Naive thymus-derived CD8-positive, alpha-beta T cell (primary cell): Measurements from ENCODE around the gene C11orf24. TPM values are rescaled to one million over a fixed set of nuclear protein-coding genes. Genes with fewer than 3 reads are reported as not detected.

Source experiments
- polyA plus RNA-seq, 3 donors: library from polyadenylated mRNA; unstranded; fragments of 300-500 nt; fragmentation: Illumina TruSeq; gene quantifications; one replicate each; pipeline ENCODE4 v1.2.3, GENCODE V29; 2021
- total RNA-seq, 8 experiments: library from RNA in 2 of 8; stranded (reverse) in 2 of 8; gene quantifications; one replicate each; pipeline ENCODE4 v1.2.3 and lab custom pipeline; 2021 to 2026

Gene C11orf24
- total and polyA plus RNA-seq, 5 experiments from 2014 or later = 6.1 to 19.4 (median 10.4) TPM

Other genes with a start within 250 kb of the C11orf24 start
- gene NDUFS8, start 241.3 kb downstream of the C11orf24 start, total RNA-seq = 10 to 100 TPM; 81.5 to 92.9 TPM
- 100 to 1,000 TPM; 184 to 203 (median 198) TPM for gene NDUFS8, start 241.3 kb downstream of the C11orf24 start, polyA plus RNA-seq
- gene TCIRG1, start 232.9 kb downstream of the C11orf24 start, total RNA-seq = 100 to 1,000 TPM; 149 to 164 TPM
- gene TCIRG1, start 232.9 kb downstream of the C11orf24 start, polyA plus RNA-seq = 10 to 100 TPM; 19.9 to 24.2 (median 20.9) TPM
- gene CHKA, start 150.6 kb downstream of the C11orf24 start, total RNA-seq = 10 to 100 TPM; 12.6 to 14.3 TPM
- gene CHKA, start 150.6 kb downstream of the C11orf24 start, polyA plus RNA-seq = 1 to 10 TPM; 3.7 to 9.1 (median 6.0) TPM
- gene KMT5B, start 58.7 kb downstream of the C11orf24 start, total RNA-seq = 10 to 100 TPM; 55.0 to 56.0 TPM
- gene KMT5B, start 58.7 kb downstream of the C11orf24 start, polyA plus RNA-seq = 10 to 100 TPM; 31.5 to 41.8 (median 38.9) TPM
- 1 to 10 TPM; 3.0 to 3.6 TPM for gene LRP5, start 40.6 kb upstream of the C11orf24 start, total RNA-seq
- gene LRP5, start 40.6 kb upstream of the C11orf24 start, polyA plus RNA-seq = 1 to 10 TPM in 2 of 3 donors, under 1 TPM in 1; 0.19 to 1.4 (median 1.4) TPM
- 100 to 1,000 TPM; 154 to 169 TPM for gene PPP6R3, start 188.8 kb upstream of the C11orf24 start, total RNA-seq
- gene PPP6R3, start 188.8 kb upstream of the C11orf24 start, polyA plus RNA-seq = 10 to 100 TPM; 44.0 to 46.6 (median 45.1) TPM